GM23338 (cell line): Measurements from ENCODE around the gene ZNF451. TPM values are rescaled to one million over a fixed set of nuclear protein-coding genes. Genes with fewer than 3 reads are reported as not detected.
"Not testable (repeated sequence)": the region's sequence is repeated elsewhere in the genome, so short reads cannot be mapped to it uniquely, and the experiment has no call there.

Source experiments
- ATAC-seq: fragments of 200-7000 bp; cut with Tn5 transposase; 3 replicates; pipeline ENCODE4 v1.9.1; 2020
- DNase-seq: peaks from one replicate; pipeline ENCODE4 v3.0.0-alpha.2; 2015; ENCODE audit warnings: low spot score
- H2AFZ ChIP-seq: fragments of 200-600 bp; sonication (generic); 2 replicates; pipeline ENCODE4 v1.8.0; 2016; ENCODE audit warnings: antibody characterized with exemption, mild to moderate bottlenecking, moderate library complexity
- H3F3A ChIP-seq: fragments of 200-600 bp; sonication (generic); replicated peaks from 2 replicates; pipeline ENCODE4 v1.8.0; 2017; ENCODE audit warnings: antibody characterized with exemption, mixed run types, low read depth
- H3K27ac ChIP-seq: fragments of 200-600 bp; sonication (generic); 2 replicates; pipeline ENCODE4 v1.6.1; 2016; ENCODE audit warnings: low read depth
- H3K27me3 ChIP-seq: fragments of 200-600 bp; sonication (generic); 2 replicates; pipeline ENCODE4 v1.8.0; 2016; ENCODE audit warnings: mild to moderate bottlenecking, mixed run types, moderate library complexity; ENCODE audit not compliant: insufficient read depth
- H3K36me3 ChIP-seq: fragments of 200-600 bp; sonication (generic); 2 replicates; pipeline ENCODE4 v1.8.0; 2016; ENCODE audit warnings: mild to moderate bottlenecking; ENCODE audit not compliant: insufficient read depth
- H3K4me1 ChIP-seq: fragments of 200-600 bp; sonication (generic); 2 replicates; pipeline ENCODE4 v1.8.0; 2016; ENCODE audit warnings: mild to moderate bottlenecking, moderate library complexity; ENCODE audit not compliant: insufficient read depth
- H3K4me2 ChIP-seq: fragments of 200-600 bp; sonication (generic); 2 replicates; pipeline ENCODE4 v1.7.1; 2017; ENCODE audit warnings: mixed run types
- H3K4me3 ChIP-seq: fragments of 200-600 bp; sonication (generic); 2 replicates; pipeline ENCODE4 v1.6.1; 2016; ENCODE audit warnings: mixed run types
- H3K79me2 ChIP-seq: fragments of 200-600 bp; sonication (generic); replicated peaks from 2 replicates; pipeline ENCODE4 v1.8.0; 2017; ENCODE audit warnings: mild to moderate bottlenecking; ENCODE audit not compliant: insufficient read depth
- H3K9me2 ChIP-seq: fragments of 200-600 bp; sonication (generic); 2 replicates; pipeline ENCODE4 v1.8.0; 2017; ENCODE audit not compliant: insufficient read depth
- H4K20me1 ChIP-seq: fragments of 200-600 bp; sonication (generic); replicated peaks from 2 replicates; pipeline ENCODE4 v1.8.0; 2017; ENCODE audit warnings: mild to moderate bottlenecking; ENCODE audit not compliant: insufficient read depth
- H3K27ac Mint-ChIP-seq: 2 replicates; pipeline ENCODE4 v1.8.0; 2020; ENCODE audit warnings: inconsistent platforms, mild to moderate bottlenecking, moderate library complexity, mixed read lengths
- H3K27me3 Mint-ChIP-seq: 3 replicates; pipeline ENCODE4 v1.8.0; 2022; ENCODE audit warnings: low read depth, mild to moderate bottlenecking, moderate library complexity, mixed read lengths, inconsistent platforms; ENCODE audit not compliant: insufficient read depth, poor library complexity
- H3K36me3 Mint-ChIP-seq: 3 replicates; pipeline ENCODE4 v1.8.0; 2021; ENCODE audit warnings: low read depth, mild to moderate bottlenecking, inconsistent platforms, moderate library complexity, mixed read lengths
- H3K4me1 Mint-ChIP-seq: 3 replicates; pipeline ENCODE4 v1.8.0; 2020; ENCODE audit warnings: mild to moderate bottlenecking, inconsistent platforms, mixed read lengths
- H3K4me3 Mint-ChIP-seq: 3 replicates; pipeline ENCODE4 v1.8.0; 2021; ENCODE audit warnings: moderate library complexity, mild to moderate bottlenecking, inconsistent platforms, mixed read lengths
- H3K9me3 Mint-ChIP-seq: 3 replicates; pipeline ENCODE4 v1.8.0; 2020; ENCODE audit warnings: moderate library complexity, mild to moderate bottlenecking, inconsistent platforms, mixed read lengths
- CREB1 ChIP-seq: fragments of 250-450 bp; sonication (Bioruptor Pico); IDR thresholded peaks from 2 replicates; pipeline ENCODE4 v1.5.0; 2020; ENCODE audit warnings: low read depth, mild to moderate bottlenecking, moderate library complexity
- EZH2 ChIP-seq: fragments of 200-600 bp; sonication (generic); IDR thresholded peaks from one replicate; pipeline ENCODE4 v1.8.0; 2017; ENCODE audit warnings: antibody characterized with exemption, mild to moderate bottlenecking, low read depth; ENCODE audit not compliant: unreplicated experiment
- EZH2phosphoT487 ChIP-seq: fragments of 200-600 bp; sonication (generic); IDR thresholded peaks from one replicate; pipeline ENCODE4 v1.8.1; 2018; ENCODE audit warnings: antibody characterized with exemption; ENCODE audit not compliant: unreplicated experiment
- NANOG ChIP-seq: IDR thresholded peaks from 2 replicates; pipeline ENCODE4 v1.6.1; 2016; ENCODE audit warnings: antibody characterized with exemption, borderline replicate concordance
- POLR2AphosphoS5 ChIP-seq: IDR thresholded peaks from 2 replicates; pipeline ENCODE4 v1.6.1; 2016; ENCODE audit warnings: antibody characterized with exemption, low read depth
- STAT1 ChIP-seq: IDR thresholded peaks from one replicate; pipeline ENCODE4 v1.6.1; 2016; ENCODE audit warnings: antibody characterized with exemption; ENCODE audit not compliant: unreplicated experiment
- ZNF114 ChIP-seq: fragments of 250-450 bp; sonication (Bioruptor Pico); IDR thresholded peaks from 2 replicates; pipeline ENCODE4 v1.5.0; 2020; ENCODE audit warnings: mild to moderate bottlenecking, moderate library complexity
- ZNF331 ChIP-seq: fragments of 250-450 bp; sonication (Bioruptor Pico); IDR thresholded peaks from 2 replicates; pipeline ENCODE4 v1.5.0; 2020; ENCODE audit warnings: low read depth, mild to moderate bottlenecking, moderate library complexity
- polyA plus RNA-seq: library from polyadenylated mRNA; unstranded; fragments of >200 nt; fragmentation: Nextera tagmentation; extraction: Ambion mirVana; gene quantifications from 2 replicates; pipeline ENCODE4 v1.2.1, GENCODE V29; 2016
- total RNA-seq: library from RNA; depleted of rRNA; stranded (reverse); fragments of >200 nt; shearing (Covaris generic); gene quantifications from 2 replicates; pipeline ENCODE4 v1.2.3, GENCODE V29; 2014
- TF ChIP-seq, protein P1 (sequence below): IDR thresholded peaks from 2 replicates; pipeline ENCODE4 v1.6.1; 2016; ENCODE audit warnings: antibody characterized with exemption
- TF ChIP-seq, protein P2 (sequence below), 2 experiments: fragments of 200-600 bp in 1 of 2; sonication (generic) in 1 of 2; conservative IDR thresholded peaks; 2 replicates each; pipeline versions ENCODE4 v1.5.1 to v1.6.1; 2016 to 2017; ENCODE audit warnings: antibody characterized with exemption in 2 of 2, low read depth in 2 of 2, mild to moderate bottlenecking in 2 of 2, moderate library complexity in 1 of 2
- TF ChIP-seq, protein P3 (sequence below): IDR thresholded peaks from one replicate; pipeline ENCODE4 v1.6.1; 2018; ENCODE audit warnings: antibody characterized with exemption; ENCODE audit not compliant: unreplicated experiment

Gene ZNF451
- total and polyA plus RNA-seq, 2 experiments from 2014 or later: 44.8 to 54.1 TPM

DNA sequence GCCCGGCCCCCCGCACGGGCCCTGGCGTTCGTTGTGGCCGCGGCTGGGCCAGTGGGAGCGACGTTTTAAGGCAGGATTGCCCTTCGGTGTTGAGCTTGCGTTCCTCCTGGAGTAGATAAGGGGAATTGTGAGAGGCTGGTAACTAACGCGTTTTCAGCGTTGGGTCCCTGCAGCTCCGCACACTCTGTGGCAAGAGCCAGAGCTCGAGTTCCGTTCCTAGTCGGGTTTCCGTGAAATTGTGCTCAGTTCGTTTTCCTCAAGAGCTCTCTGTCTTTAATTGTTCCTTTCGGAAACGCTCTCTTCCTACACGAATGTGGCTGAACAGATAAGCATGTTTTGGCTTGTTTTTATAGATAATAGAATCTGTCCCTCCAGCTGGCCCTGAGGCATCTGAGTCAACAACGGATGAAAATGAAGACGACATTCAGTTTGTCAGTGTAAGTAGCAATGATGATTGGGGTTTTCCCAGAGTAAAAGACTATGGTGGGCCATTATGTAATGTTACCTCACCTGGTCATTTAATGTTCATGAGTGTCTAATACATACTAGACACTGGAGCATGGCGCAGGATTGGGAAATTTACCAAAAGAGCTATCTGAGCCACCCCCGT, 575 bp downstream of the ZNF451 start:
- H3K27me3 Mint-ChIP-seq: not testable (repeated sequence)

DNA sequence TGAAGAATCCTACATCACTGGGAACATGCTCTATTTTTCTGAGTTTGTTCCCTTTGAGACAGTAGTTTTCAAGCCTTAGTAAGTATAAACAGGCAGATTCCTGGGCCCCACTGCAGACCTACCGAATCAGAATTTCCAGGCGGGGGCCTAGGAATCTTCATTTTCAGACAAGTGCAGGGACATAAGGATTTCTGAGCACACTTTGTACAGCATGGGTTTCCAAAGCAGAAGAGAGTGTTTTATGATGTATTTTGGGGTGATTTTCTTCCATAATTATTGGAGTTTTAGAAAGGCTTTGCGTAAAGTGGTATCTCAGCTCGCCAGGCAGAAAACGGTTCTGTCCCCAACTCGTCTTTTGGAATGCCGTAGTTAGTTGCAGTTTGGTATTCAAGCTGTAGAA, 1.4 kb downstream of the ZNF451 start:
- not testable (repeated sequence) for H3K27me3 Mint-ChIP-seq, DNase-seq, H3K27me3 ChIP-seq, H3K27ac Mint-ChIP-seq, H3K9me2 ChIP-seq, H2AFZ ChIP-seq, H3K36me3 ChIP-seq, ATAC-seq, H3K27ac ChIP-seq, H3K9me3 Mint-ChIP-seq, H3F3A ChIP-seq
- Histone ChIP-seq H3K4me1 (peaks cover 16% of the 10 kb centered on the region; the same call in 1 of the 2 replicates), H3K79me2 (peaks cover 51% of the 10 kb centered on the region), H4K20me1 (peaks cover 20% of the 10 kb centered on the region; the same call in 1 of the 2 replicates), H3K4me2 (peak overlapping the region; percentile 50), H3K4me3 (peak overlapping the region; percentile 33; the same call in 1 of the 2 replicates)
- Mint-ChIP-seq H3K4me1 (peaks cover 30% of the 10 kb centered on the region), H3K36me3 (peaks cover 15% of the 10 kb centered on the region), H3K4me3 (peak overlapping the region; percentile 58)

More for the DNA sequence above, 575 bp downstream of the ZNF451 start:
- Histone ChIP-seq H3K4me1 (peaks cover 16% of the 10 kb centered on the region; the same call in 1 of the 2 replicates), H3K79me2 (peaks cover 43% of the 10 kb centered on the region), H4K20me1 (peaks cover 16% of the 10 kb centered on the region; the same call in 1 of the 2 replicates)
- H3K27ac ChIP-seq, H2AFZ ChIP-seq, H3K4me3 Mint-ChIP-seq, H3F3A ChIP-seq, H3K9me3 Mint-ChIP-seq, H3K27ac Mint-ChIP-seq, H3K36me3 ChIP-seq, H3K4me3 ChIP-seq, DNase-seq, ATAC-seq, H3K9me2 ChIP-seq, H3K27me3 ChIP-seq, H3K4me2 ChIP-seq: not testable (repeated sequence)
- Mint-ChIP-seq H3K4me1 (peaks cover 30% of the 10 kb centered on the region), H3K36me3 (peaks cover 15% of the 10 kb centered on the region)

DNA sequence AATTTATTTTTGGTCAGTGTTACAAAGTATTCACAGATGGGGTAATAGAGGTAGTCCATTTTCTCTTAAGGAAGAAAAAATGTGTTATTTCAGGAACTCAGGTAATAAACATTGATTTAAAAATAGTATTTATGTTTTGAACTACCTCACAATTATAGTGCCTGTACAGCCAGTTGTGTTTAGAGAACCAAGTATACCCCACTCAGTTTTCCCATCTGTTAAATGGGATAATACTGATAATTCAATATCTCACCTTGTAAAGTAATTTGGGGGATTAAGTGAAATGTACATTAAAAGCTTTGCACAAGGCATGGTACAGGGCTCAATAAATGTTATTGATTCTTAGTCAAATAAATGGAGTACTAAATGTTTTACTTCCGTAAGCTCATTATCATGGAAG, 4.7 kb downstream of the ZNF451 start:
- H3K4me1 ChIP-seq: peaks cover 10% of the 10 kb centered on the region; the same call in 1 of the 2 replicates
- H3K4me3 Mint-ChIP-seq: no peak overlapping the region
- no peak overlapping the region for H3K27ac ChIP-seq
- H3K27me3 ChIP-seq: no peaks in the 10 kb centered on the region
- peaks cover 18% of the 10 kb centered on the region; the same call in 1 of the 2 replicates for H3K36me3 ChIP-seq
- H3F3A ChIP-seq: no peaks in the 10 kb centered on the region
- H3K4me2 ChIP-seq: no peak overlapping the region
- no peak overlapping the region for H3K27ac Mint-ChIP-seq
- DNase-seq: no peak
- H3K79me2 ChIP-seq: peaks cover 82% of the 10 kb centered on the region
- H3K4me3 ChIP-seq: no peak overlapping the region
- H3K27me3 Mint-ChIP-seq: no peaks in the 10 kb centered on the region
- peaks cover 29% of the 10 kb centered on the region; the same call in 1 of the 2 replicates for H4K20me1 ChIP-seq
- H2AFZ ChIP-seq: no peak overlapping the region
- peaks cover 31% of the 10 kb centered on the region for H3K36me3 Mint-ChIP-seq
- H3K4me1 Mint-ChIP-seq: peaks cover 18% of the 10 kb centered on the region
- no peaks in the 10 kb centered on the region for H3K9me3 Mint-ChIP-seq
- H3K9me2 ChIP-seq: no peaks in the 10 kb centered on the region
- ATAC-seq: no peak
- TF ChIP-seq STAT1 (no peak), ZNF331 (no peak), NANOG (no peak), ZNF114 (CRISPR knock-in tag) (no peak), EZH2phosphoT487 (no peak), POLR2AphosphoS5 (no peak), EZH2 (no peak), CREB1 (CRISPR knock-in tag) (no peak)
- TF ChIP-seq, protein P1, sequence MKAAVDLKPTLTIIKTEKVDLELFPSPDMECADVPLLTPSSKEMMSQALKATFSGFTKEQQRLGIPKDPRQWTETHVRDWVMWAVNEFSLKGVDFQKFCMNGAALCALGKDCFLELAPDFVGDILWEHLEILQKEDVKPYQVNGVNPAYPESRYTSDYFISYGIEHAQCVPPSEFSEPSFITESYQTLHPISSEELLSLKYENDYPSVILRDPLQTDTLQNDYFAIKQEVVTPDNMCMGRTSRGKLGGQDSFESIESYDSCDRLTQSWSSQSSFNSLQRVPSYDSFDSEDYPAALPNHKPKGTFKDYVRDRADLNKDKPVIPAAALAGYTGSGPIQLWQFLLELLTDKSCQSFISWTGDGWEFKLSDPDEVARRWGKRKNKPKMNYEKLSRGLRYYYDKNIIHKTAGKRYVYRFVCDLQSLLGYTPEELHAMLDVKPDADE: no peak
- TF ChIP-seq, protein P2, sequence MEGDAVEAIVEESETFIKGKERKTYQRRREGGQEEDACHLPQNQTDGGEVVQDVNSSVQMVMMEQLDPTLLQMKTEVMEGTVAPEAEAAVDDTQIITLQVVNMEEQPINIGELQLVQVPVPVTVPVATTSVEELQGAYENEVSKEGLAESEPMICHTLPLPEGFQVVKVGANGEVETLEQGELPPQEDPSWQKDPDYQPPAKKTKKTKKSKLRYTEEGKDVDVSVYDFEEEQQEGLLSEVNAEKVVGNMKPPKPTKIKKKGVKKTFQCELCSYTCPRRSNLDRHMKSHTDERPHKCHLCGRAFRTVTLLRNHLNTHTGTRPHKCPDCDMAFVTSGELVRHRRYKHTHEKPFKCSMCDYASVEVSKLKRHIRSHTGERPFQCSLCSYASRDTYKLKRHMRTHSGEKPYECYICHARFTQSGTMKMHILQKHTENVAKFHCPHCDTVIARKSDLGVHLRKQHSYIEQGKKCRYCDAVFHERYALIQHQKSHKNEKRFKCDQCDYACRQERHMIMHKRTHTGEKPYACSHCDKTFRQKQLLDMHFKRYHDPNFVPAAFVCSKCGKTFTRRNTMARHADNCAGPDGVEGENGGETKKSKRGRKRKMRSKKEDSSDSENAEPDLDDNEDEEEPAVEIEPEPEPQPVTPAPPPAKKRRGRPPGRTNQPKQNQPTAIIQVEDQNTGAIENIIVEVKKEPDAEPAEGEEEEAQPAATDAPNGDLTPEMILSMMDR (conservative IDR thresholded peaks at IDR 0.05; ENCODE audit: low read depth in 2 of 2): no peak
- TF ChIP-seq, protein P3, sequence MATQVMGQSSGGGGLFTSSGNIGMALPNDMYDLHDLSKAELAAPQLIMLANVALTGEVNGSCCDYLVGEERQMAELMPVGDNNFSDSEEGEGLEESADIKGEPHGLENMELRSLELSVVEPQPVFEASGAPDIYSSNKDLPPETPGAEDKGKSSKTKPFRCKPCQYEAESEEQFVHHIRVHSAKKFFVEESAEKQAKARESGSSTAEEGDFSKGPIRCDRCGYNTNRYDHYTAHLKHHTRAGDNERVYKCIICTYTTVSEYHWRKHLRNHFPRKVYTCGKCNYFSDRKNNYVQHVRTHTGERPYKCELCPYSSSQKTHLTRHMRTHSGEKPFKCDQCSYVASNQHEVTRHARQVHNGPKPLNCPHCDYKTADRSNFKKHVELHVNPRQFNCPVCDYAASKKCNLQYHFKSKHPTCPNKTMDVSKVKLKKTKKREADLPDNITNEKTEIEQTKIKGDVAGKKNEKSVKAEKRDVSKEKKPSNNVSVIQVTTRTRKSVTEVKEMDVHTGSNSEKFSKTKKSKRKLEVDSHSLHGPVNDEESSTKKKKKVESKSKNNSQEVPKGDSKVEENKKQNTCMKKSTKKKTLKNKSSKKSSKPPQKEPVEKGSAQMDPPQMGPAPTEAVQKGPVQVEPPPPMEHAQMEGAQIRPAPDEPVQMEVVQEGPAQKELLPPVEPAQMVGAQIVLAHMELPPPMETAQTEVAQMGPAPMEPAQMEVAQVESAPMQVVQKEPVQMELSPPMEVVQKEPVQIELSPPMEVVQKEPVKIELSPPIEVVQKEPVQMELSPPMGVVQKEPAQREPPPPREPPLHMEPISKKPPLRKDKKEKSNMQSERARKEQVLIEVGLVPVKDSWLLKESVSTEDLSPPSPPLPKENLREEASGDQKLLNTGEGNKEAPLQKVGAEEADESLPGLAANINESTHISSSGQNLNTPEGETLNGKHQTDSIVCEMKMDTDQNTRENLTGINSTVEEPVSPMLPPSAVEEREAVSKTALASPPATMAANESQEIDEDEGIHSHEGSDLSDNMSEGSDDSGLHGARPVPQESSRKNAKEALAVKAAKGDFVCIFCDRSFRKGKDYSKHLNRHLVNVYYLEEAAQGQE: no peak
